Fibroblast of villous mesenchyme (primary cell): Measurements from ENCODE around the gene PRSS2. TPM values are rescaled to one million over a fixed set of nuclear protein-coding genes. Genes with fewer than 3 reads are reported as not detected.

Source experiments
- DNase-seq: peaks from one replicate; pipeline ENCODE4 v3.0.0-alpha.2; 2010; ENCODE audit warnings: low read depth
- H3K4me3 ChIP-seq: 2 replicates; pipeline ENCODE4 v1.5.1; 2011; ENCODE audit warnings: low read depth, mild to moderate bottlenecking, low read length
- CTCF ChIP-seq: IDR thresholded peaks from 2 replicates; pipeline ENCODE4 v1.5.1; 2012; ENCODE audit warnings: low read depth, mild to moderate bottlenecking, low read length; ENCODE audit not compliant: insufficient read depth
- total RNA-seq: library from RNA; depleted of rRNA; stranded (reverse); fragments of >200 nt; gene quantifications from 2 replicates; pipeline ENCODE4 v1.2.3, GENCODE V29; 2012

PRSS2 gene
- total RNA-seq, 1 donor, result not detected

- DNase-seq, result no peak
- H3K4me3 ChIP-seq, result no peak overlapping the region
- no peak for TF ChIP-seq CTCF
Measured at GRCh38 chr7:142784096-142784495, 13.3 kb downstream of the PRSS2 start.

DNA sequence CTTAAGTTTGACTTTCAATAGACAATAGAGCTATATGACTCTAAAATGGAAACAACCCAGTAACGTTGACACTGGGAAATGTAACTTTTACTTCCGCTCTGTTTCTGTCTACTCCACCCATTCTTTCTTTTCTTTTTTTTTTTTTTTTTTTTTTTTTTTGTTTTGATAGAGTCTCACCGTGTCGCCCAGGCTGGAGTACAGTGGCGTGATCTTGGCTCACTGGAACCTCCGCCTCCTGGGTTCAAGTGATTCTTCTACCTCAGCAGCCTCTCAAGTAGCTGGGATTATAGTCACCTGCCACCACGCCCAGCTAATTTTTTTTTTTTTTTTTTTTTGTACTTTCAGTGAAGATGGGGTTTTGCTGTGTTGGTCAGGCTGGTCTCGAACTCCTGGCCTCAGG is 13.9 kb downstream of the PRSS2 start:
- no peak for TF ChIP-seq CTCF
- H3K4me3 ChIP-seq, result no peak overlapping the region
- DNase-seq, result no peak

- TF ChIP-seq CTCF, result no peak
- DNase-seq, result no peak
Measured at GRCh38 chr7:142785841-142786250, 15.1 kb downstream of the PRSS2 start.

GRCh38 chr7:142787034-142787768 is 16.4 kb downstream of the PRSS2 start:
- no peak for TF ChIP-seq CTCF
- H3K4me3 ChIP-seq, result no peak overlapping the region
- no peak for DNase-seq

More at GRCh38 chr7:142785841-142786250, 15.1 kb downstream of the PRSS2 start:
- no peak overlapping the region for H3K4me3 ChIP-seq

DNA sequence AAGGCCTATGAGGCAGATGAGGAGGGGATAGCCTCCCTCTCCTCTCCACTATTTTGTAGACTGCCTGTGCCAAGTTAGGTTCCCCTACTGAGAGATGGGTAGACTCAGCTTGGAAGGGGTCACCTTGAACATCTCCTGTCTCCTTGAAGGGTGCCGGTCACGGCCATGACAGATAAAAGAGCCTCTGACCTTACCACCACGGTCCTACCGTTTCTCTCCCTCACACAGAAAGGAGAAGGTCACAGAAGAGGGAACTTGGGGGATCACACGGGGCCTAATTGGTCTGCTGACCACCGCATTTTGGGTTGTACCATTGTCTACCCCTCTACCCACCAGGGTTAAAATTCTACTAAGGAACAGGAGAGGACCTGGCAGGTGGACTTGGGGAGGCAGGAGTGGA is 17.0 kb downstream of the PRSS2 start:
- no peak overlapping the region for H3K4me3 ChIP-seq
- no peak for TF ChIP-seq CTCF
- DNase-seq, result no peak

DNA sequence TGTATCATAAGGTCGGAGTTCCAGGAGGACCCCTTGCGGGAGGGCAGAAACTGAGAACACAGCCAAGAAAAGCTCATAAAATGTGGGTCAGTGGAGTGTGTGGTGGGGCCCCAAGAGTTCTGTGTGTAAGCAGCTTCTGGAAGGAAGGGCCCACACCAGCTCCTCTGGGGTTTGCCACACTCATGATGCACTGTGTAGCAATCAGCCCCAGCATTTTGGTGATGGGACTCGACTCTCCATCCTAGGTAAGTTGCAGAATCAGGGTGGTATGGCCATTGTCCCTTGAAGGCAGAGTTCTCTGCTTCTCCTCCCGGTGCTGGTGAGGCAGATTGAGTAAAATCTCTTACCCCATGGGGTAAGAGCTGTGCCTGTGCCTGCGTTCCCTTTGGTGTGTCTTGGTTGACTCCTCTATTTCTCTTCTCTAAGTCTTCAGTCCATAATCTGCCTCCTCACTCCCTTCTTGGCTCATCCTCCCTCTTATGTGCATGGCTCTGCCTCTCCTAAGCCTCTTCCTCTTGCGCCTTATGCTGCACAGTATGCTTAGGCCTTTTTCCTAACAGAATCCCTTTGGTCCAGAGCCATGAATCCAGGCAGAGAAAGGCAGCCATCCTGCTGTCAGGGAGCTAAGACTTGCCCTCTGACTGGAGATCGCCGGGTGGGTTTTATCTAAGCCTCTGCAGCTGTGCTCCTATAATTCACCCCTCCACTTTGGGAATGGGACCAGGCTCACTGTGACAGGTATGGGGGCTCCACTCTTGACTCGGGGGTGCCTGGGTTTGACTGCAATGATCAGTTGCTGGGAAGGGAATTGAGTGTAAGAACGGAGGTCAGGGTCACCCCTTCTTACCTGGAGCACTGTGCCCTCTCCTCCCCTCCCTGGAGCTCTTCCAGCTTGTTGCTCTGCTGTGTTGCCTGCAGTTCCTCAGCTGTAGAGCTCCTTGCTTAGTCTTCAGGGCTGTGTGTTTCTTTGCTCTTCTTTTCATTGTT is 17.8 kb downstream of the PRSS2 start:
- no peak for TF ChIP-seq CTCF
- DNase-seq, result no peak
- no peak overlapping the region for H3K4me3 ChIP-seq
